HG03159 (cell line): ENCODE measurements around the gene CR2.
"Not testable (repeated sequence)": the region's sequence is repeated elsewhere in the genome, so short reads cannot be mapped to it uniquely, and the experiment has no call there.

Experiments used
- ATAC-seq: cut with Tn5 transposase; IDR thresholded peaks from one replicate; pipeline ENCODE4 v1.9.1; 2021; ENCODE audit warnings: mild to moderate bottlenecking, moderate library complexity; ENCODE audit not compliant: unreplicated experiment

The CR2 gene

GRCh38 chr1:207444514-207445217 is 9.5 kb upstream of the CR2 start:
- no peak for ATAC-seq

GRCh38 chr1:207453710-207454045 is 450 bp upstream of the CR2 start:
- no peak for ATAC-seq

- no peak for ATAC-seq
These were observed 1.1 kb downstream of the CR2 start for GRCh38 chr1:207455183-207455754.

- no peak for ATAC-seq
These were observed 4.3 kb downstream of the CR2 start for GRCh38 chr1:207458414-207458813.

- ATAC-seq = no peak
These were observed 4.9 kb downstream of the CR2 start for GRCh38 chr1:207459008-207459407.

GRCh38 chr1:207461649-207462048 is 7.5 kb downstream of the CR2 start:
- ATAC-seq = no peak

GRCh38 chr1:207462535-207462934 is 8.4 kb downstream of the CR2 start:
- ATAC-seq = no peak

GRCh38 chr1:207463021-207463420 is 8.9 kb downstream of the CR2 start:
- ATAC-seq = no peak

GRCh38 chr1:207463571-207463970 is 9.4 kb downstream of the CR2 start:
- no peak for ATAC-seq

- ATAC-seq = no peak
These were observed 16.8 kb downstream of the CR2 start for GRCh38 chr1:207470927-207471326.

- ATAC-seq = no peak
These were observed 20.1 kb downstream of the CR2 start for GRCh38 chr1:207474210-207474609.

GRCh38 chr1:207486198-207486597 is 32.1 kb downstream of the CR2 start:
- ATAC-seq = no peak

- no peak for ATAC-seq
These were observed 33.5 kb downstream of the CR2 start for GRCh38 chr1:207487636-207488035.

- ATAC-seq = no peak
These were observed 39.1 kb downstream of the CR2 start for GRCh38 chr1:207493212-207493611.

GRCh38 chr1:207494171-207494570 is 40.0 kb downstream of the CR2 start:
- ATAC-seq = no peak

GRCh38 chr1:207495281-207495680 is 41.2 kb downstream of the CR2 start:
- ATAC-seq = not testable (repeated sequence)

- ATAC-seq = peak; percentile 51
These were observed 42.0 kb downstream of the CR2 start, which contains the start of gene CR1 for GRCh38 chr1:207495801-207496792. CR1 (plus strand) TSS chr1:207496157; CDS start chr1:207496268, 111 bp downstream.

GRCh38 chr1:207497941-207498340 is 43.8 kb downstream of the CR2 start:
- ATAC-seq = no peak

GRCh38 chr1:207499573-207499972 is 45.4 kb downstream of the CR2 start:
- no peak for ATAC-seq

GRCh38 chr1:207500306-207500705 is 46.2 kb downstream of the CR2 start:
- ATAC-seq = no peak

- no peak for ATAC-seq
These were observed 46.9 kb downstream of the CR2 start for GRCh38 chr1:207501071-207501470.

- ATAC-seq = no peak
These were observed 48.6 kb downstream of the CR2 start for GRCh38 chr1:207502726-207503125.
